ENCODE results near the gene ADPRM. TPM values are rescaled to one million over a fixed set of nuclear protein-coding genes. Genes with fewer than 3 reads are reported as not detected.
"Not testable (repeated sequence)": the region's sequence is repeated elsewhere in the genome, so short reads cannot be mapped to it uniquely, and the experiment has no call there.

The ADPRM gene
- total and polyA plus RNA-seq, 12 donors: 3.5 to 7.3 (median 4.6) TPM

- Histone ChIP-seq H3K27ac (no peak overlapping the region), H3K9me3 (no peaks in the 10 kb centered on the region), H3K4me3 (no peak overlapping the region), H3K36me3 (peaks cover 0 to 70% (median 18%) of the 10 kb centered on the region in 9 donors), H3K27me3 (no peaks in the 10 kb centered on the region), H3K4me1 (no peaks in the 10 kb centered on the region)
- no peak for ATAC-seq
- no peak for DNase-seq
- WGBS, 2 donors: 89 to 90% methylated on average over 4 of the region's 4 CpGs
- no peak for TF ChIP-seq CTCF (IDR thresholded peaks at IDR 0.05)
- intact Hi-C loops (cut with DNase I): loop anchor here in 1 of 10 donors (2.0 kb wide), 1 partner anchor 58 kb away; no protein-coding TSS in a partner anchor
Observed at GRCh38 chr17:10674704-10675103, 22.7 kb upstream of the ADPRM start.

- Histone ChIP-seq H3K4me3 (no peak overlapping the region), H3K9me3 (no peaks in the 10 kb centered on the region), H3K27ac (no peak overlapping the region), H3K27me3 (no peaks in the 10 kb centered on the region), H3K4me1 (no peaks in the 10 kb centered on the region), H3K36me3 (peaks cover 0 to 99% (median 46%) of the 10 kb centered on the region in 9 donors)
- DNase-seq (no peak), ATAC-seq (no peak)
- no peak for TF ChIP-seq CTCF (IDR thresholded peaks at IDR 0.05)
- 77 to 89% methylated on average over 7 of the region's 7 CpGs for WGBS, 2 donors
- intact Hi-C loops (cut with DNase I): no loop called here
Observed at GRCh38 chr17:10681866-10682446, 15.4 kb upstream of the ADPRM start.

- DNase-seq: no peak
- Histone ChIP-seq H3K27me3 (no peaks in the 10 kb centered on the region), H3K36me3 (peaks cover 0 to 97% (median 41%) of the 10 kb centered on the region in 9 donors), H3K4me3 (no peak overlapping the region), H3K9me3 (no peaks in the 10 kb centered on the region), H3K27ac (no peak overlapping the region), H3K4me1 (peaks cover 0 to 3% (median 0%) of the 10 kb centered on the region in 9 donors)
- no peak for ATAC-seq
- intact Hi-C loops (cut with DNase I): no loop called here
- TF ChIP-seq CTCF (IDR thresholded peaks at IDR 0.05): peak in 4 of 9 donors; percentile 23 to 57 (median 41)
- WGBS, 2 donors: 68 to 74% methylated on average over 2 of the region's 2 CpGs
Observed at GRCh38 chr17:10683853-10684252, 13.5 kb upstream of the ADPRM start.

GRCh38 chr17:10687499-10687898, 9.9 kb upstream of the ADPRM start:
- peaks cover 0 to 3% (median 0%) of the 10 kb centered on the region in 9 donors for H3K4me1 ChIP-seq
- WGBS, 2 donors: 93 to 97% methylated on average over 2 of the region's 2 CpGs

GRCh38 chr17:10695875-10696407, 1.5 kb upstream of the ADPRM start:
- intact Hi-C loops (cut with DNase I): loop anchor here in 1 of 10 donors (2.0 kb wide), 1 partner anchor 33 kb away; no protein-coding TSS in a partner anchor
- ATAC-seq, H3K27me3 ChIP-seq, DNase-seq, H3K9me3 ChIP-seq, H3K27ac ChIP-seq: not testable (repeated sequence)
- H3K36me3 ChIP-seq: peaks cover 0 to 48% (median 30%) of the 10 kb centered on the region in 9 donors
- H3K4me1 ChIP-seq: peaks cover 6 to 36% (median 22%) of the 10 kb centered on the region in 9 donors
- 89 to 92% methylated on average over 17 of the region's 17 CpGs for WGBS, 2 donors
- peak overlapping the region in 4 of 10 donors; percentile 84 to 99 (median 94) for H3K4me3 ChIP-seq

More at GRCh38 chr17:10687499-10687898, 9.9 kb upstream of the ADPRM start:
- Histone ChIP-seq H3K4me3 (no peak overlapping the region), H3K27ac (no peak overlapping the region), H3K27me3 (no peaks in the 10 kb centered on the region), H3K36me3 (peaks cover 0 to 99% (median 49%) of the 10 kb centered on the region in 9 donors), H3K9me3 (no peaks in the 10 kb centered on the region)
- DNase-seq (no peak), ATAC-seq (no peak)
- intact Hi-C loops (cut with DNase I): no loop called here
- TF ChIP-seq CTCF (IDR thresholded peaks at IDR 0.05): no peak

All from heart right ventricle (tissue), 16 donors.